ENCODE measurements around the gene CD99L2. TPM values are rescaled to one million over a fixed set of nuclear protein-coding genes. Genes with fewer than 3 reads are reported as not detected.

The CD99L2 gene, protein sequence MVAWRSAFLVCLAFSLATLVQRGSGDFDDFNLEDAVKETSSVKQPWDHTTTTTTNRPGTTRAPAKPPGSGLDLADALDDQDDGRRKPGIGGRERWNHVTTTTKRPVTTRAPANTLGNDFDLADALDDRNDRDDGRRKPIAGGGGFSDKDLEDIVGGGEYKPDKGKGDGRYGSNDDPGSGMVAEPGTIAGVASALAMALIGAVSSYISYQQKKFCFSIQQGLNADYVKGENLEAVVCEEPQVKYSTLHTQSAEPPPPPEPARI
- 10 to 100 TPM; 39.0 to 60.1 (median 42.5) TPM for polyA plus RNA-seq (ENCODE audit: insufficient read length in 4 of 4)

DNA sequence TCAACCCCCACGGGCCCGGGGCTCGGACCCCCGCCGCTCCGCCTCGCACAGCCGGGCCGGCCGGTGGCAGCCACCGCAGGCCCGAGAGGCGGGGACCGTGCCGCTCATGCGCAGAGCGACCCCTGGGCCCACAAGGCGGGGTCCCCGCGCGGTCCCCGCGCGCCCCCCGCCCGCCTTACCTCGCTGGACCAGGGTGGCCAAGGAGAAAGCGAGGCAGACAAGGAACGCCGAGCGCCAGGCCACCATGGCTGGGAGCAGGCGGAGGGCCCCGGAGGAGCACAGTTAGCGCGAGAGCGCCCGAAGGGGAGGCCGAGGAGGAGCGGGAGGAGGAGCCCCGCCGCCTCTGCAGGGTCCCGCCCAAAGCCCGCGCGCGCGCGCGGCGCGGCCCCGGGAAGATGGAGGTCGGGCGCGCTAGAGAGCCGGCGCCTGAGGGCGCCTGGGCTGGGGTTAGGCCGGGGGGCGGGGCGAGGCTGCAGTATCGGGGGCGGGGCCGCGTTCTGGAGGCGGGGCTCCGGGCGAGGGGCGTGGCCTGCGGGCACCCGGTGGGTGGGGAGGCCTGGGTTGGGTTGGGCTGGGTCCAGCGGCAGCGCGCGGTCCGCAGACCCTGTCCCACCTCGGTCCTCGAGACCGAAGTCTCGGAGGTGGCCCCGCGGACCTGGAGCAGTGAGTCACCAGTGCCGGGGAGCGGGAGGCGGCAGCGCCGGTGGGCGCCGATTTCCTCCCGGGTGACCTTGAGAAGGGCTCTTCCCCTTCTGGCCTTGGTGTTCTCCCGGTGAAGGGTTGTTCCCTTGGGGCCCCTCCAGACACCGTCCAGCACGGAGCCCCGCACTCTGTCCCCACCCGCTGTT lies at the start of gene CD99L2:
Gene CD99L2, minus strand, starts transcription at position 326 of the 848 bp plus-strand sequence. Its CDS starts 80 bp downstream, at position 246.
- peak; percentile 60 to 77 (median 74) for DNase-seq (ENCODE audit: low read depth in 4 of 4, low spot score in 3 of 4)

DNA sequence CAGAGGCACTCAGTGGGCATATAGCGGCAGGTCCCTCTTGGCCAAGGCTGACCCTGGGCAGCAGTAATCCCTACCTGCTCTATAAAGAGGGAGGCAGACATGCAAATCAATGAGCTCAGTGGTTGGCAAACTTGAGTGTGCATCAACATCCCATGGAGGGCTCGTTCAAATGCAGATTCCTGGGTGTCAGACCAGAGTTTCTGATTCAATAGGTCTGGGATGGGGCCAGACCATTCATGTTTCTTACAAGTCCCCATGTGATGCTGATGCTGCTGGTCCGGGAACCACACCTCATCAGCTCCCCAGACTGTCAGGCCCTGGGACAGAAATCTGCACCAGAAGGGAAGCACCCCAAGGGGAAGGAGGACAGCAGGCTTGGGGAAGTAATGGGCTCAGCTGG lies 45.8 kb upstream of the CD99L2 start:
- no peak for DNase-seq (ENCODE audit: low read depth in 4 of 4, low spot score in 3 of 4)

DNA sequence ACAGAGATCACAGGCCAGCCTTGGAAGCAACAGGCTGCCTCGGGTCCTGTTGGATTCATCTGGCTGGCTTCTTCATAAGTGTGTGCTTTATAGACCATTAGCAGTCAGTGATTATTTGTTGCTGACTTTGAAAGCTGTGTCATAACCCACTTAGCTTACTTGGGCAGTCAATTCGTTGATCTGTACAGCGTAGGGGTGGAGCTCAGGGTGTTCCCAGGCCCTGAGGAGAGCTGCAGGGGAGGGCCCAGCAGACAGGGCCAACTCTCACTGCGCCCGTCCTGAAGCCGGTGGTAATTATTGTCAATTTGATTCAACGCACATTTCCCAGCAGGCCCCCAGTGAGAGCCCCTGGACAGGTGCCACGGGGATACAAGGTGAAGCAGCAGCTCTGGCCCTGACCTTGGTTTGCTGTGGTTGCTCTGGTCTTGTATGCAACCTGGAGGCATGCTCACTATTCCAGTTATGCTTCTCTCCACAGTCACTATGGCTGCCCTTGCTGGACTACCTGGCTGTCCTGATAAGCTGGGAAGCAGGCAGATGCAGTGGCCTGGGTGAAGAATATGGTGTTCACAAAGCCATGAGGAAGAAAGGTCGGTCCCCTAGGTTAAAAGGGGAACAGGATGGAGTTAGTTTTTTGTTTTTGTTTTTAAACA lies 44.6 kb upstream of the CD99L2 start:
- DNase-seq (ENCODE audit: low read depth in 4 of 4, low spot score in 3 of 4), result no peak

DNA sequence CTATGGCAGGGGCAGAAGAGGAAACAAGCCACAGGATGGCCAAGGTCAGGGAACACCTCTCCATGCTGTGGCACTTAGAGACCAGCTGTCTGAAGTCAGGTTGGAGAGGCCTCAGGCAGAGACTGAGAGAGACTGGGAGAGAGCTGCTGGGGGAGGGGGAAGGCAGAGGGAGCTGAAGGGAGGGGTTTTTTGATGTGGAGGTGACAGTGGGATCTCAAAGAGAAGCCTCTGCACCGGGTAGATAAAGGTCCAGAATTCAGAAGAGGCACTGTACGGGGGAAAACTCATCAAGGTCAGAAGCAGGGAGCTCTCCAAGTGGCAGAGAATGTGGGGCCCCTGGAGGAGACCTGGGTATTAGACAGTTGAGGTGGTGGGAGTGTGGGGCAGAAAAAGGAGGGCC lies 43.1 kb upstream of the CD99L2 start:
- no peak for DNase-seq (ENCODE audit: low read depth in 4 of 4, low spot score in 3 of 4)

DNA sequence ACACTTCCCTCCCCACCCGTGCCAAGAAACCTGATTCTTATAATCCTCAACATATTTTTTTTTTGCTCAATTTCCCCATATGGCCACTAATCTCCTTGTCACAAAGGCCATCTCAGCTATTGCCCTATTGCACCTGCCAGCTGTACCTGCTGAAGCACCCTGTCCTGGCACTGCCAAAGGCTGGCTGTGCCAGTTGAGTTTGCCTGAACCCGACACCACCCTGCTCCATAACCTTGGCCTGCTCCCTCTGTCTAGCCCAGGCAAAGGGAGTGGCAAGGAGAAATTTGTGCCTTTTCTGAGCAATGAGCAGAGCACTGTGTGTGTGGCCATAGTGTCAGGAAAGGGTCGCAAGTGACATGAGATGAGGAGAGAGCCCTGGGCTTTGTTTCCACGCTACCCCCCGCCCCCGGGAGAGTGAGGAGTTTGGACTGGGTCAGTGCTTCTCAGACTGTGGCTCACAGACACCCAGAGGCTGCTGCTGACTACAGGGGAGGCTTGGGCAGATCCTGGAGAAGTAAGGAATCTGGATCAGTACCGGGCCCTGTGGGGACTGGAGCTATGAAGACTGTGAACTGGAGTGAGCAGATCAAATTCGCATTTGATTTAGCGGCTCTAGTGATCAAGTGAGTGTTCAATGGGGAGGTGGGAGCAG lies 42.5 kb upstream of the CD99L2 start:
- DNase-seq (ENCODE audit: low read depth in 4 of 4, low spot score in 3 of 4), result no peak

DNA sequence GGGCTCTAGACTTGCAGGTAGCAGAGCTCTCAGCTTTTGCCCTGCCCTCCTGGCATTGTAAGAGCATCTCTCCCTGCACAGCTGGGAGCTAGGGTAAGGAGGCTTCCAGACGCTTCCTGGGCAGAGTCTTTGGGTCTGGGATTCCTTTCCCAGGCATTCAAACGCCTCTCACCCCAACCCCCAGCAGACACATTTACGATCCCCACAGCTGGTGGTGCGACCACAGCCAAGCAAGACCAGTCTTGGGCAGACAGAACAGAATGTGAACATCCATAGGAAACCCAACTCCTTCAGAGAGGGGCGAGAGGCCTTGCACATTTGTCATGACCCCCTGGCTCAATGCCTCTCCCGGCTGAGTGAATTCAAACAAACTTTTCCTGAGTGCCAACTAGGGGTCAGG lies 38.1 kb upstream of the CD99L2 start:
- DNase-seq (ENCODE audit: low read depth in 4 of 4, low spot score in 3 of 4), result no peak

DNA sequence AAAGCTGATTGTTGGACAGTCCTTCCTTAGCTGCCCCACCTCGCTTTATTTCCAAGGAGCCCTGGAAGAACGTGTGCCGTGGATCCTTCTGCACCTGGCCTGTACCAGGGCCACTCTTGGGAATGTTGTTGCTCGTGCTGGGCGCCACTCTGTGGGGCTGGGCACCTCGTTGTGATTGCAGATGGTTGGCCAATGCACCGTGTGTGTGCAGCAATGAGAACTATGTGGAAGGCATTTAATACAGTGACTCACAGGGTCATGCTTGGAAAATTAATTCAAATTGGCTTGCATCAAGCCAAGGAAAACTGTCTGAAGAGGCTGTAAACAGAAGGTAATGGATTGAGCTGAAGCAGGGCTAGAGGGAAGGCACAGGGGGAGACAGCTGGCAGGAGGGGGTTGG lies 37.0 kb upstream of the CD99L2 start:
- DNase-seq (ENCODE audit: low read depth in 4 of 4, low spot score in 3 of 4), result no peak

DNA sequence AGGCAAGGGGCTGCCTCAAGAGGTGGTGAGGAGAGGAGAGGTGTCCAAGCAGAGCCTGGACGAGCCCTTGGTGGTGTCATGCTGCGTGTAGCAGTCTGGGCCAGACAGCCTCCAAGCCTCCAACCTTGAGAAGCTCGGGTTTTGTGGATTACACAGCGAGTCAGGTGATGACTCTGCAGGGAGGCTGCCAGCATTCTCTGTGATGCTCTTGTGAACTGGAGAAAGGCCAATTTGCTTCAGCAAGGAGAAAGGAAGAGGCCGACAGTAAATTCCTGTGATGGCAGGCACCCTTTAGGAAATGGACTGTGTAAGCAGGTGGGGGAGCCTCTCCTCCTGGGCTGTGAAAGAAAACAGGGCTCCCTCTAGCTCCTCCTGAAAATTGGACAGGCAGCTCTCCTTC lies 36.0 kb upstream of the CD99L2 start:
- DNase-seq (ENCODE audit: low read depth in 4 of 4, low spot score in 3 of 4), result no peak

DNA sequence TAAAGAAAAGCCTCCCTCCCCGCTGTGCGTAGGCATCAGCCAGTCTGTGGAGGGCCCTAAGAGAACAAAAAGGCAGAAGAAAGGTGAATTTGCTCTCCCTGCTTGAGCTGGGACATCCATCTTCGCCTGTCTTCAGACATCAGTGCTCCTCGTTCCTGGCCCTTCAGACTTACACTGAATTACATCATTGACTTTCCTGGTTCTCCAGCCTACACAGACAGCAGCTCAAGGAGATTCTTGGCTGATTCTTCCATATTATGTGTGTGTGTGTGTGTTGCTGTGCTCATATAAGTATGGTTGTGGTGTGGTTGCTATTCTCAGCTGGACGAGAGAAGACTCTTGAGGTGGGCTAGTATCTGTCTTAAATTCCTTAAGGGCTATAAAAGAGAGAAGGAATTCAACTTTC lies 35.5 kb upstream of the CD99L2 start:
- no peak for DNase-seq (ENCODE audit: low read depth in 4 of 4, low spot score in 3 of 4)

DNA sequence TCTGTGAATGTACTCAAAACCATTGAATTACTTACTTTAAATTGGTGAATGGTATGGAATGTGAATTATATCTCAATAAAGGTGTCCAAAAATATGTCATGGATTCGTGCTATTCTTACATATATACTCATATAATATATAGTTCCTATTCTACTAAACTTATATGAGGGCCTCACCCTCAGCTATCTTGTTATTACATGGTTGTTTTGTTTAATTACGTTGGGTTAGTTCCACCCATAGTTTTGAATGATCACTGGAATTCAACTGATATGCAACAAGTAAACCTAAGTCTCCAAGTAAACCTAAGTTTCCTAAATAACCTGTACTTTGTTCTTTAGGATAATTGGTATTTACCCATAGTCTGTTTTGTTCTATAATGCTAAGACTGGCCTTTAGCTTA lies 30.6 kb upstream of the CD99L2 start:
- no peak for DNase-seq (ENCODE audit: low read depth in 4 of 4, low spot score in 3 of 4)

DNA sequence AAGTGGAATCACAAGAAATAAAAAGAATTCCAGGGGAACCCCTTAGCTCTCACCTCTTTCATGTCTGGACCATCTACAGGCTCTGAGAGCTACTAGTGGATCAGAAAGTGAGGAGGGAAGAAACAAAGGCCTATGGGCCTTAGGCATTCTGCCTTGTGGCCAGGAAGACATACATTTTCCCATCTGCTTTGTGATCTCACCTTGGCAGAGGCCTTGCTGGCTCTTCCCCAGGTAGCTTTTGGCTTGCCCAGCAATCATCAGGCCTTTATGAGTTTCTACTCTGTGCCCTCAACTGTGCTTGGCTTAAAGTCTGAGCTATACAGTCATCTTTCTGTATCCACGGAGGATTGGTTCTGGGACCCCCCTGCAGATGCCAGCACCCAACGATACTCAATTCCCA lies 28.3 kb upstream of the CD99L2 start:
- no peak for DNase-seq (ENCODE audit: low read depth in 4 of 4, low spot score in 3 of 4)

DNA sequence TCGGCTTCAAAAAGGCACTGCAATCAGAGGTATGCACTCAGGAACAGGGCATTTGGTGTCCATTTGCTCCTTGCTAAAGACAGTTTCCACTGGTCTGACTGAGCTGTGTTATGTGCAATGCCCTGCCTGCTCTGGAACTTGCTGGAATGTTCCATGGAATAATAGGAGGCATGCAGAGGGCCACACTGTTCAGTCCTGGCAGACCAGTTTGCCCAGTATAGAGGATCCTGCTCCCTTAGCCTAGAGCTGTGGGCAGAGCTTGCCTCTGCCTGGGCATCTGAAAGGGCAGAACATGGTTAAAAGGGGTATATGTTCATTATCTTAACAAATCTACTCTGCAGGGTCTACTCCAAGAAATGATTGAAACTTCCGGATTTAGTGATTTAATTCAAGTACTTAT lies 27.8 kb upstream of the CD99L2 start:
- DNase-seq (ENCODE audit: low read depth in 4 of 4, low spot score in 3 of 4), result no peak

DNA sequence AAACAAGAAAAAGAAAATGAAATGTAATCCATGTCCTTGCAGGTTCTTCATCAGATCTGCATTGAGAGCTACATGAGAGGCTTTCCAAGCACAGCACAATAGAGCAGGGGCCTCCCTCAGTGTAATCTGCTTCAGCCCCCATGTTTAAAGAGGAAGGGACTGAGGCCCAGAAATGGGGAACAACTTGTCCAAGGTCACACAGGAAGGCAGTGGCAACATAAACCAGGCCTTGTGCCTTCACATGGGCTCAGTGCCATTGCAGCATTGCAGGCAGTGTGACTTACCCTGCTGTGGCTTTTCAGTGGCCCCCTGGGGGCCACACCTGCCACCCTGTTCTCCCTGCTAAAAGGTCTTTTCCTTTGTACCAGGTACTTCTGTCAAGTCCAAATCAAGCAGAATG lies 20.9 kb upstream of the CD99L2 start:
- no peak for DNase-seq (ENCODE audit: low read depth in 4 of 4, low spot score in 3 of 4)

DNA sequence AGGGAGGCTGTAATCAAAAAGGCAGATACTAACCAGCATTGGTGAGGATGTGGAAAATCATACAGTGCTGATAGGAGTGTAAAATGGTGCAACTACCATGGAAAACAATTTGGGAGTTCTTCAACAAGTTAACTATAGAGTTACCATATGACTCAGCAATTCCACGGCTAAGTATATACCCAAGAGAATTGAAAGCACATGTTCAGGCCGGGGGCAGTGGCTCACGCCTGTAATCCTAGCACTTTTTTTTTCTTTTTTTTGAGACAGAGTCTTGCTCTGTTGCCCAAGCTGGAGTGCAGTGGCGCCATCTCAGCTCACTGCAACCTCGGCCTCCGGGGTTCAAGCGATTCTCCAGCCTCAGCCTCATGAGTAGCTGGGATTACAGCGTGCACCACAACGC lies 15.0 kb upstream of the CD99L2 start:
- DNase-seq (ENCODE audit: low read depth in 4 of 4, low spot score in 3 of 4), result no peak

DNA sequence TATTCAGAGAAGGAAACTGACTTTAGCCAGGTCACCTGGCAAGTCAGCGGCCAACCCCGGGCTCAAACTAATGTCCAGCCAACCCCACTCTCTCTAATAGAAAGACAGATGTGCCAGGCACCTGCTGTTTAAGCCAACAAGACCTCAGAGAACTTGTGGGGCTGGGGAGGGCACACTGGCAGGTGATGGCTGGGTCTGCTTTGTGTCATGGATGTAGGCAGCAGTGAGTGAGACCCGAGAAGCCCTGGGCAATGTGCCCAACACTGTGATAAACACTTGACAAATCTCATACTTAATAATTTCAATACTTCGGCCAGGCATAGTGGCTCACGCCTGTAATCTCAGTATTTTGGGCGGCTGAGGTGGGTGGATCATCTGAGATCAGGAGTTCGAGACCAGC lies 9.0 kb upstream of the CD99L2 start:
- no peak for DNase-seq (ENCODE audit: low read depth in 4 of 4, low spot score in 3 of 4)

DNA sequence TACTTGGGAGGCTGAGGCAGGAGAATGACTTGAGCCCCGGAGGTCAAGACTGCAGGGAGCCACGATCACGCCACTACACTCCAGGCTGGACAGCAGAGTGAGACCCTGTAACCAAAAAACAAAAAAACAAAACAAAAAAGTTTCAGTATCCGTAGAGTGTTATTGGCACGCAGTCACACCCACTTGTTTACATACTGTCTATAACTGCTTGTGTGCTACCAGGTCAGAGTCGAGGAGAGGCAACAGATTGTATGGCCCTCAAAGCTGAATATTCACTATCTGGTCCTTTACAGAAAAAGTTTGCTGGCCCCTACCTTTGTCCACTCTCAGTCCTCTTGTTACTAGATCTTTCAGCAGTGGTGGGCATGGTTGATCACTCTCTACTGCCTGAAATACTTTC lies 8.2 kb upstream of the CD99L2 start:
- no peak for DNase-seq (ENCODE audit: low read depth in 4 of 4, low spot score in 3 of 4)

DNA sequence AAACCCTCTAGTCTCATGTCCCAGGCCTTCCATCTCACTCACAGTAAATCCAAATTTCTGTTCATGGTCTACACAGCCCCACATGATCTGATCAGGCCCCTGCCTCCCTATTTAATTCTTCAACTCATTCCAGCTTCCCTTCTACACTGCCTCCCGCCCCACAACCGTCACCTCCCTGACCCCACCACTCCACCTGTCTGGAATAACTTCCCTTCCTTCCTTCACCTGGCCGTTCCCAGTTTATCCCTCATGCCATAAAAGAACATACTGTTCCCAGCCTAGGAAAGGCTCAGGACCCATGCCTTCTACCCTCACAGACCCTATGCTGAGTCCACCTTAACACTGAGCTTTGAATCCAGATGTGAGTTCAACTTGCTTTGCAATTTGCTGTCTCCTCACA lies 6.8 kb upstream of the CD99L2 start:
- DNase-seq (ENCODE audit: low read depth in 4 of 4, low spot score in 3 of 4), result no peak

DNA sequence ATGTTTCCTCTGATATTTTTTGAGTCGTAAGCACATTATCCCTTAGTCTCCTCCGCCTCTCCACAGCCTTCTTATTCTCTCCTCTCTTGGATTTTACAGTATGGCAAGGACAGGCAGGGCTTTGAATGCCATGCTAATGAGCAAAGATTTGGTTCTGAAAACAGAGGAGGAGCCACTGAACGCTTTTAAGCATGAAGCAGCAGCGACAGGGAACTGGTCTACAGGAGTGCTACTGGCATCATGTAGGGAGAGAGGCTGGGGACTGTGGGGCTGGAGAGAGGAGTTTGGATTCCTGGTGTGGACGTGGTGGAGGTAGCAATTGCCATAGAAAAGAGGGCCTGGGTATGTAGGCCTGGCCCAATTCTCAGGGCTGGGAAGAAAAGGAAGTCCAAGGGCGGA lies 4.6 kb upstream of the CD99L2 start:
- no peak for DNase-seq (ENCODE audit: low read depth in 4 of 4, low spot score in 3 of 4)

DNA sequence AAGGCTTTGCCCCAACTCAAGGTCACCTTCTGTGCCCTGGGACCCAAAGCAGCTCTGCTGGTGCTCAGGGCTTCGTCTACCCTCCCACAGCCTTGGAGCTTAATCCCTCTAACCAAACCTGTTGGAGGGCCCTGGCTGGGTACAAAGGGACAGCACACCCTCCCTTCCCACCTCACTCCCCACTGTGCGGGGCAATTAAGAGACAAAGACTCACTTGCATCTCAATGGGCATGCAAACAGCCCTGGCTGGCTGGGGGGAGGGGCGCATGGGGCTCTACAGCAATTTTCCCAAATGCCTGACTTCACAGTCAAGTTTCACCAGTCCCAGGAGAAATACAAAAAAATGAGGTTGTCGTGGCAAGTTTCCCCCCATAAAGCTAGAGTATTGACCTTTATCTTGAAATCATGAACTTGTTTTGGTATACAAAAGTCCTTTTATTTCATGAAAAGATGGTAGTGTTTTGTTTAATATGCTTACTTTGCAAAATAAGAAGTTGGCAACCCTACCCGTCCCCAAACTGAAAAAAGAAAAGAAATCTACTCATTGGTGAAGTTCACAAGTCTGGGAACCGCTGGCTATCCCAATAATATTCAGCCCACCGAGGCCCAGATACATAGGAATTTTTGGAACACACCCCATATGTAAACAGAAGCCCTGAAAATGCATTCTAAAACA lies 4.1 kb upstream of the CD99L2 start:
- DNase-seq (ENCODE audit: low read depth in 4 of 4, low spot score in 3 of 4), result no peak

DNA sequence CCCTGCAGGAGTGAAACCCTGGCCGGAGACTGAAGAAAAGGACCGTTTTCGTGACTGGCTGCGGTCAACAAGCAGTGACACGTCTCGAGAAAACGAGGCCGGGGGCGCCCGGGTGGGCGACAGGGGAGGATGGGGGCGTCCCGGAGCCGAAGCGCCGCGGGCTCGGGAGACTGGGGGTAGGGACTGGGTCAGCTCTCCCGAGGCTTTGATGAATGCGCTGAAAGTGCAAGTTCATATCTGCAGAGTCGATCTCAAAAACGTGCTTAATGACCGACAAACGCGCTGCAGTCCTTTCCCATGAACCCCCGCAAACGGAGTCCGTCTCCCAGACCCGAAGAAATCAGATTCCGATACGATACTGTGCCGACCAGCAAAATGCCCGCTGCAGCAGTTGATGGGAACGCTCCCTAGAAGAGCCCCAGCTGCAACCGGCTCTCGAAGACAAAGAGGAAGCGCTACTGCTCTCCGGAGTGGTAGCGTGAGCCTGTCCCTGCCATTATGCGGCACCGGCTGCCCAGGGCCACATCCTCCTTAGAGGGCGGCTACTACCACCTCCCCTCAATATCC lies 806 bp upstream of the CD99L2 start:
- peak in 2 of 4 donors; percentile 1 to 10 for DNase-seq (ENCODE audit: low read depth in 4 of 4, low spot score in 3 of 4)

Data from left renal pelvis (tissue), 4 donors.